Measurements from ENCODE around the gene PER3.

- no peak for TF ChIP-seq CTCF (conservative IDR thresholded peaks at IDR 0.05; ENCODE audit: low read length)
- no peak for TF ChIP-seq EZH2phosphoT487 (IDR thresholded peaks at IDR 0.05; ENCODE audit: borderline replicate concordance)
These were observed 61.7 kb downstream of the PER3 start for GRCh38 chr1:7845761-7846160.
